ENCODE results near the gene PRUNE2. TPM values are rescaled to one million over a fixed set of nuclear protein-coding genes. Genes with fewer than 3 reads are reported as not detected.

PRUNE2 gene
- total RNA-seq, 1 donor from 2014 or later = 0.83 TPM

DNA sequence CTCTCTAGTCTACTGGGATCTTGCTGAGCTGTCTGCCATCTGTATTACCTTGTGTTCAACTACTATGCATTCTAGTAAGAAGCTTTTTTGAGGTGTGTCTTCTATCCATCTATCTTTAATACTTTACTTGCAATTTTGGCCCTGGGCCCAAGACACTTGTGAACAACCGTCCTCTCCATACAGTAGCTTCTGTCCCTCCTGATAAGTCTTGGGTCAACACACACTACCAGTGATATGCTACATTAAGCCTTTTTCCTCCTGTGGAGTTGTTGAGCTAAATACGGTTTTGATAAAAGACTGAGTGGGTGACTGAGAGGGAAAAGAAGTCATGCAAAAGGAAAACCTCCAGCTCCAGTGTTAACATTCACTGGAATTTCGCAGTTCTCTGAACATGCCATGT, 275.0 kb downstream of the PRUNE2 start:
- intact Hi-C loops (cut with micrococcal nuclease) = no loop called here

DNA sequence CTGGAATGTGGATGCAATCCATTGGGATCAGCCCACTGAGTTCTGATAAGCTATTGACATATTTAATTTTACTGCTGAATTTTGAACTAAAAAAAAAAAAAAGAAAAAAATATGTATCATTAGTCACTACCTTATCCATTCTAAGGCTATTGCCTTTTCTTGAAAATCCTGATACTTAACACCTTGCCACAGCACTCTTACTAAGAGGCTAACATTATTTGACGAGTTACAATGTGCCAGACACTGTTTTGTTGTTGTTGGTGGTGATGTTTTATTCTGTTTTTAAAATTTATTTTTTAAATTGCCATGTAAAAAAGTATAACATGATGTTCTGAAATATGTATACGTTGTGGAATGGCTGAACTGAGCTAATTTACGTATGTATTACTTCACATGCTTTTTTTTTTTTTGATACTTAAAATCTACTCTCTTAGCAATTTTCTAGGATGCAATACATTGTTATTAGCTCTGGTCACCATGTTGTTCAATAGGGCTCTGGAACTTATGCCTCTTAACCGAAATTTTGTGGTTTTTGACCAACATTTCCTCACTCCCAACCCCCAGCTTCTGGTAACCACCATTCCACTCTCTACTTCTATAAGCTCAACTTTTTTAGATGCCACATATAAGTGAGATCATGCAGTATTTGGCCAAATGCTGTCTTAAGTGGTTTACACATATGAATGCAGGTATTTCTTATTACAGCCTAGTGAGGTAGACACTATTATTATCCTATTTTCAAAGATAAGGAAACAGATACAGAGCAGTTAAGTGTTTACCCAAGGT, 276.5 kb downstream of the PRUNE2 start:
- intact Hi-C loops (cut with micrococcal nuclease) = no loop called here

- intact Hi-C loops (cut with micrococcal nuclease) = no loop called here
Observed at GRCh38 chr9:76628155-76628554, 277.8 kb downstream of the PRUNE2 start.

- intact Hi-C loops (cut with micrococcal nuclease) = no loop called here
Observed at GRCh38 chr9:76626980-76627379, 278.9 kb downstream of the PRUNE2 start.

- intact Hi-C loops (cut with micrococcal nuclease) = no loop called here
Observed at GRCh38 chr9:76626141-76626540, 279.8 kb downstream of the PRUNE2 start.

- intact Hi-C loops (cut with micrococcal nuclease) = no loop called here
Observed at GRCh38 chr9:76624391-76625048, 281.4 kb downstream of the PRUNE2 start.

- intact Hi-C loops (cut with micrococcal nuclease) = no loop called here
Observed at GRCh38 chr9:76620996-76621395, 284.9 kb downstream of the PRUNE2 start.

DNA sequence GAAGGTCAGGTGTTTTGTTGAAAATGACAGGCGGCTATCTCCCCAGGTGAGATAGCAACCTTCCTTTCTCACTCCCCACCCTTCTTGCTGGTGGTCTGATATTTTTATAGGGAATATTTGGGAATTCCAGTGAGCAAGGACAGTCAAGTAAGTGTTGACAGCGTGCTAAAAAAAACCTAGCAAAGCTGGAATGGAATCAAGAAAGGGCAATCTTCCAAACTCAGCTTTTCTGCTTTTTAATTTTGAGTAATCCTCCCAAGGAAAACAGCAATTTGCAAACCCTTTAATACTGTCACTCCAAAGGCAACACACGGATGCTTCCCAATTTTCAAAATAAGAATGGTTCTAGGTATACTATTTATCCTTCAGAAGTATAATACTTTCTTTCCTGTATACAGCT, 285.3 kb downstream of the PRUNE2 start:
- intact Hi-C loops (cut with micrococcal nuclease) = no loop called here

DNA sequence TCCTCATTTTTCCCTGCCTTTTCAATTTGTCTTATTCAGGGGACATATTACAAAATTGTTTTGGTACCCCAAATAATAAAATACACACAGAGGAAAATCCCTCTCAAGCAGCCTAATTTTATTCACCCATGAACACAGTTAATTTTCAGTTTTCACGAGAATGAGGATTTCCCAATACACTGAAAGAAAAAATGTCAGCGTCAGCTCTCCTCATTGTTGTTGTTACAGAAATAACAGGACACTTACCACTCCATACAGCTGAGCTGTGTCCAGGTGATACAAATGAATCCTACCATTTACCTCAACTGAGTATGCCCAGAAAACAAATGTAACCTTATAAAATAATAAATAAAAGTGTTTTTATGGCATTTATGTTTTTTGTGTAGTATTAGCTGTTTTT, 286.3 kb downstream of the PRUNE2 start:
- intact Hi-C loops (cut with micrococcal nuclease) = no loop called here

GRCh38 chr9:76619197-76619596, 286.7 kb downstream of the PRUNE2 start:
- intact Hi-C loops (cut with micrococcal nuclease) = no loop called here

- intact Hi-C loops (cut with micrococcal nuclease) = no loop called here
Observed at GRCh38 chr9:76618762-76619161, 287.2 kb downstream of the PRUNE2 start.

DNA sequence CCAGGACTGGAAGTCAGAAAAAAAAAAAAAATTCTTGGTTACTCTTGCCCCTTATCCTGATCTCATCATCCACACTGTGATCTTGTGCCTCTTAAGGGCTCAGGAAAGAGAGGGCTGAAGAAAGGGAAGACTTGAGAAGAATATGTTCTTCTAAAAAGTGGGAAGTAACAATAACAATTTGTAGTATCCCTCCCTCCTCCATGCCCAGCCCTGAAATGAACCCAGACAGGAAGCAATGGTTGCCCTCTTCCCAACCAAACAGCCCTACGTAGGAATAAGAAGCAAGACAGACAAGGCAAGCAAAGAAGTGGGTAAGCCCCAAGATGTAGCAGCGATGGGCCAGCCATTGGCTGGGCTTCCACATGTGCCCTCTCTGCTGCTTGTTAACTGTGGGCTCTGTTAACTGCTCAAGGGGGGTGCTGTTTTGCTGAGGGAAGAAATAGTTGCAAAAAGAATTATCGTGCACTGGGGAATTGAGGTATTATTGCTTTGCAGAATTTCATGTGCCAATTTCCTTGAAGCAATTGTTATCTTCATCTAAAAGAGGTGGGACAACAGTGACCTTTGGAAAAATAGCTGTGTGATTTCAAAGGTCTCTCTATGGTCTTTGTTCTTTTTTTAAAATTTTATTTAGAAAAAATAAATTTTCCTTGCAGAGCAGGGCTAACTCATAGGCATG, 288.3 kb downstream of the PRUNE2 start:
- intact Hi-C loops (cut with micrococcal nuclease) = no loop called here

GRCh38 chr9:76616780-76617179, 289.1 kb downstream of the PRUNE2 start:
- intact Hi-C loops (cut with micrococcal nuclease) = no loop called here

DNA sequence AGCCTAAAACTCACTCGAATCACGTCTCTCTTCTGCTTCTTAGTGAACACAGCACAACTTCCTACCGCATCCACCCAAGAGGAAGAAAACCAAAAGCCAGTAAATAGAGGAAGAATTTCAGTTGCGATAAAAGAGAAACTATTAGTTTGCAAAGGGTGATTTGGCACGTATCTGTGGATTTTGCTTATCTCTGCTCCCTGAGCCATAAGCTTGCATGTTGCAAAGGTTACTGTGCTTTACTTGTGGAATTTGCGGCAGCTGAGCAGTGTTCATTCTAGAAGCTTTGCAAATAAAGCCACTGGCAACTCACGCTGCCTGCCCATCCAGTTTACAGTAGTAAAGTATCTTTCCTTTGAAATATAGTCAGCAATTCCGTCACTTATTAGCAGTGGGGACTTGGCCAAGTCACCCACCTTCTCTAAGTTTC, 290.7 kb downstream of the PRUNE2 start:
- intact Hi-C loops (cut with micrococcal nuclease) = no loop called here

DNA sequence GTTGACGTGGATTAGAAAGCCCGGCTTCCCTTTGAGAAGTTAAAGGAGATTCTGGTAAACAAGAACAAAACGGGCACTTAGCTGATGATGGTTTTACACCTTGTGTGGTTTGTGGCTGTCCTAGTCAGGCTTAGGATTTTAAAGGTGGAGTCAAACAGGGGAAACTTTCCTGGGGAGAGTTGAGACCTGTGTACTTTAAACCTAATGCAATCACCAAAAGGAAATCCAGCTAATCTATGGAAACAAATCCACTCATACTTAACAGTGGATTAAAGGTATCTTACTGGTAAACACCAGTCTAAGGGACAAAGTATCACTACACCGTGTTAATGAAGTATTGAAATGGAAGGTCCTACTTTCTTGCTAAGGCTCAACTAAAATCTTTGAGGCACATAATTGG, 291.9 kb downstream of the PRUNE2 start:
- intact Hi-C loops (cut with micrococcal nuclease) = no loop called here

DNA sequence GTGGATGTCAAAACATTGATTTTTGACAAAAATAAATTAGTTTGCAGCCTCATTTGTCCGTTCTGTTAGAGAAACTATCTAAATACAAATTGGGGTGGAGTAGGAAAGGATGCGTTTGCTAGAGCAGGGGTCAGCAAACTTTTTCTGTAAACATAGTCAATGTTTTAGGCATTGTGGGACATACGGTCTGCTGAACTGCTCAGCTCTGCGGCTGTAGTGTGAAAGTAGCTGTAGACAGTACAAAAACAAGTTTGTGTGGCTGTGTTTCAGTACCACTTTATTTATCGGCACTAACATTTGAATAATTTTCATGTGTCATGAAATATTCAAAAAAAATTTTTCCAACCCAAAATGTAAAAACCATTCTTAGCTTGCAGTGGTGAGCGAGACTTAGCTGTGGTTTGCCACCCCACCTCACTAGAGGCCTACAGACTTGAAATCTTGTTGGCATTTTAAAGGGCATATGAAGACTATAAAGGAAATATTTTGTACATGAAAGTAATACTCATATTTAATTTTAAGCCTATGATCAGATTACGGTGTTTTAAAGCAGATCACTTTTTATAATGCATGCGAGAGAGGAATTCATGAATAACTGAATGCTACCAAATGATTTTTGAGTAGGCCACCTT, 292.6 kb downstream of the PRUNE2 start:
- intact Hi-C loops (cut with micrococcal nuclease) = no loop called here

- intact Hi-C loops (cut with micrococcal nuclease) = no loop called here
Observed at GRCh38 chr9:76610011-76610352, 295.9 kb downstream of the PRUNE2 start.

- intact Hi-C loops (cut with micrococcal nuclease) = no loop called here
Observed at GRCh38 chr9:76609285-76610010, 296.5 kb downstream of the PRUNE2 start.

DNA sequence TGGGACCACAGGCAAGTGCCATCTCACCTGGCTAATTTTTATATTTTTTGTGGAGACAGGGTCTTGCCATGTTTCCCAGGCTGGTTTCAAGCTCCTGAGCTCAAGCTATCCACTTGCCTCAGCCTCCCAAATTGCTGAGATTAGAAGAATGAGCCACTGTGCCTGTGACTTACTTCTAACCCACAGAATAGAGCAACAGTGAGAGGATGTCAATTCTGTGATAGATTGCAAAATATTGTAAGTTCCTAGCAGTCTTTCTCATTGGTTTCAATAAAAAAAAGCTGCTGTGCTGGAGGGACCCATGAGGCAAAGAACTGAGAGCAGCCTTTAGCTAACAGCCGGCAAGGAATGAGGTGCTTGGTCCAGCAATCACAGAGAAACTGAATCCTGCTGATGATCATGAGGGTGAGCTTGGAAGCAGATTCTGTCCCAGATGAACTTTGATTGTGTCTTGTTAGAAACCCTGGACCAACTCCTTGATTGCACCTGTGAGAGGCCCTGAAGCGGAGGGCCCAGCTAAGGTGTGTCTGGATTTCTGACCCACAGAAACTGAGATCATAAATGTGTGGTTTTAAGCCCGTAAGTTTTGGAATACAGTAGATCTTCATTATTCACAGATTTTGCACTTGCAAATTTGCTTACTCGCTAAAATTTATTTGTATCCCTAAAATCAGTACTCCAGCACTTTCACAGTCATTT, 297.2 kb downstream of the PRUNE2 start:
- intact Hi-C loops (cut with micrococcal nuclease) = no loop called here

GRCh38 chr9:76607730-76608436, 298.0 kb downstream of the PRUNE2 start:
- intact Hi-C loops (cut with micrococcal nuclease) = no loop called here
